Measurements from ENCODE around the gene LILRA6. TPM values are rescaled to one million over a fixed set of nuclear protein-coding genes. Genes with fewer than 3 reads are reported as not detected.

The LILRA6 gene
- total RNA-seq: not detected in 2 replicates

DNA sequence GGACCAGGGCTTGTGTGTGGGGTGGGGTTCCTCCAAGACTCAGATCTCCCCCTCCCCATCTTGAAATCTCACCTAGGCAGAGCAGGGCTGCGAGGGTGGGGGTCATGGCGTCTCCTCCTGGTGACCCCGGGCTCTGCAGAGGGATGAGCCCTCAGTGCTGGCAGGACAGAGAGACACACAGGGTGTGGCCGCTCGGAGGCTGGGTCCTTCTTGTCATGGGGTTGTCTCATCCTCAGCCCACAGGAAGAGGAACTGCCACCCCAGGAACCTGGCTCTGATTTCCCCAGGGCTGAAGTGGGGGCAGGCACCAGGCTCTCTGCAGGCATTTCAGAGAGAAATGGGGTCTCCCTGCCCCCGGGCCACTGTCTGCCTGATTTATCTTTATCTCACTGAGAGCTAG, at the start of gene LILRA6:
Gene LILRA6, minus strand, starts transcription at position 145 of the 400 bp plus-strand sequence.

DNA sequence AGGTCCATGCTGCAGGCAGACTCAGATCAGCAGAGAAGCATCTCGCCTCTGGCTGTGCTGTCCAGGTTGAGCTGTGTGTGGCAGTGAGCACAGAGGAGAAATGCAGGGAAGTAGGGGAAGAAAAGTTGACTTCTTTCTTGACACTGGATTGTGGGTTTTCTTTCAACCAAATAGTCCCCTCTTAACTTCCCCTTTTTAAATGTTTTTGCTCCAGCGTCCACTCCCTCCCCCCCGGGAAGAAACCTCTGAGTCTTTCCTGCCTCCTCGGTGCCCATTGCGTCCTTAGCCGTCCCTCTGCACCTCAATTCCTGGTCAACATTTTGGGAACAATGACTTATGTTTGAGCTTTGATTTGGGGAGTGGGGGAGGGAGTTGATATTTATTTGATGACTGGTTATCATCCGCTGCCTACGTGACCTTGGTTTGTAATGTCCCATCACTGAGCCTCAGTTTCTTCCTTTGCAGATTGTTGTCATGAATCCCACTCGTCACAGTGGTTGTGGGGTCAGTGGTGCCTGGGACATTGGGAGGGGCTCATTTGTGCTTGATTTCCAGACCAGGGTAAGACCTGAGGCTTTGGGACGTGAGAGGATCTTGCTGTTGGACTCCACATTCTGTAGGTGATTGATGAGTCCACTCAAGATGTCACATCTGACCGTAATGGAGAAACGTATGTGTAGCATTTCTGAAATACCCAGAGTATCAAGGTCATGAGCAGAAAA, 38.6 kb upstream of the LILRA6 start, which contains the start of gene LILRB2:
Gene LILRB2, minus strand, starts transcription at position 104 of the 722 bp plus-strand sequence. CDS start 614 bp downstream, outside the sequence.

DNA sequence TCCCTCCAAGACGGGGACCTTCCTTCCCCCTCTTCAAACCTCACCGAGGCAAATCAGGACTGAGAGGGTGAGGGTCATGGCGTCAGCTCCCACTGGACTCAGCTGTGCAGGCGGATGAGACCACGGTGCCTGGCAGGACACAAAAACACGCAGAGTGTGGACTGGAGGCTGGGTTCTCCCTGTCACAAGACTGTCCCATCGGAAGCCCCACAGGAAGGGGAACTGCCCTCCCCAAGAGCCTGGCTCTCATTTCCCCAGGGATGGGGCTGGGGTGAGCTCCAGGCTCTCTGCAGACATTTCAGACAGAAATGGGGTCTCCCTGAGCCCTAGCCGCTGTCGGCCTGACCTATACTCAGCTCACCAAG, 14.5 kb upstream of the LILRA6 start, which contains the start of gene LILRB5:
Gene LILRB5, minus strand, starts transcription at position 158 of the 365 bp plus-strand sequence. Its CDS starts 80 bp downstream, at position 78.

GRCh38 chr19:54222474-54223276, 19.9 kb downstream of the LILRA6 start, which contains the start of gene LILRB3:
TSS of gene LILRB3 (minus strand) at chr19:54223007. CDS start at chr19:54222976, 31 bp downstream.

GRCh38 chr19:54191011-54191810, 51.4 kb downstream of the LILRA6 start, which contains the start of gene TSEN34:
TSS of gene TSEN34 (plus strand) at chr19:54191308. CDS start at chr19:54191365, 57 bp downstream.

GRCh38 chr19:54189145-54189734, 53.4 kb downstream of the LILRA6 start, which contains the start of gene MBOAT7:
TSS of gene MBOAT7 (minus strand) at chr19:54189580. CDS start at chr19:54188508, 1,072 bp downstream.

Other genes with a start within 250 kb of the LILRA6 start
- gene VSTM1, start 178.9 kb downstream of the LILRA6 start, total RNA-seq: not detected in 2 replicates
- not detected in 2 replicates for gene TARM1, start 161.4 kb downstream of the LILRA6 start, total RNA-seq
- gene OSCAR, start 142.0 kb downstream of the LILRA6 start, total RNA-seq: not detected in 2 replicates
- gene NDUFA3, start 139.9 kb downstream of the LILRA6 start, total RNA-seq: 10.0 and 15.7 TPM in 2 replicates
- 25.4 and 32.9 TPM in 2 replicates for gene TFPT, start 127.1 kb downstream of the LILRA6 start, total RNA-seq
- 67.8 and 80.6 TPM in 2 replicates for gene PRPF31, start 127.0 kb downstream of the LILRA6 start, total RNA-seq
- gene CNOT3, start 105.0 kb downstream of the LILRA6 start, total RNA-seq: 7.0 and 26.7 TPM in 2 replicates
- 5.8 and 6.4 TPM in 2 replicates for gene LENG1, start 83.1 kb downstream of the LILRA6 start, total RNA-seq
- gene TMC4, start 69.6 kb downstream of the LILRA6 start, total RNA-seq: under 0.01 and 0.19 TPM in 2 replicates
- gene MBOAT7, start 53.2 kb downstream of the LILRA6 start, total RNA-seq: 31.6 and 32.2 TPM in 2 replicates
- 25.9 and 35.8 TPM in 2 replicates for gene TSEN34, start 51.5 kb downstream of the LILRA6 start, total RNA-seq
- gene RPS9, start 41.9 kb downstream of the LILRA6 start, total RNA-seq: 2,062 and 3,264 TPM in 2 replicates
- not detected in 2 replicates for gene LILRB3, start 19.8 kb downstream of the LILRA6 start, total RNA-seq
- gene LILRB5, start 14.5 kb upstream of the LILRA6 start, total RNA-seq: not detected in 2 replicates
- gene LILRB2, start 38.3 kb upstream of the LILRA6 start, total RNA-seq: not detected in 2 replicates
- not detected in 2 replicates for gene LILRA5, start 70.4 kb upstream of the LILRA6 start, total RNA-seq
- gene LILRA4, start 96.4 kb upstream of the LILRA6 start, total RNA-seq: not detected in 2 replicates
- gene LAIR1, start 122.1 kb upstream of the LILRA6 start, total RNA-seq: not detected in 2 replicates
- not detected in 2 replicates for gene TTYH1, start 172.7 kb upstream of the LILRA6 start, total RNA-seq
- 24.9 and 54.1 TPM in 2 replicates for gene LENG8, start 206.4 kb upstream of the LILRA6 start, total RNA-seq
- gene LENG9, start 221.0 kb upstream of the LILRA6 start, total RNA-seq: 4.8 and 4.9 TPM in 2 replicates
- gene CDC42EP5, start 230.5 kb upstream of the LILRA6 start, total RNA-seq: 53.5 and 74.6 TPM in 2 replicates

Measured in bladder microvascular endothelial cell (primary cell).